SK-N-SH treated with all-trans-retinoic acid at 6 μM for 48 hours (cell line): ENCODE data around the gene PPP1R16B.

Experiments
- ARNTL ChIP-seq: fragments of 450-650 bp; formaldehyde crosslinking; IDR thresholded peaks from 2 replicates; pipeline ENCODE4 v1.5.0; 2020; ENCODE audit warnings: low read depth, mild to moderate bottlenecking, moderate library complexity, borderline replicate concordance
- ESRRG ChIP-seq: fragments of 250-450 bp; sonication (Bioruptor Pico); IDR thresholded peaks from 2 replicates; pipeline ENCODE4 v1.6.1; 2021; ENCODE audit warnings: mild to moderate bottlenecking
- ZFP3 ChIP-seq: fragments of 250-450 bp; sonication (Bioruptor Pico); IDR thresholded peaks from 2 replicates; pipeline ENCODE4 v1.5.0; 2020; ENCODE audit warnings: mild to moderate bottlenecking, moderate library complexity
- ZFP30 ChIP-seq: fragments of 450-650 bp; formaldehyde crosslinking; IDR thresholded peaks from 2 replicates; pipeline ENCODE4 v1.5.0; 2022; ENCODE audit warnings: mild to moderate bottlenecking, moderate library complexity
- ZNF8 ChIP-seq: fragments of 450-650 bp; formaldehyde crosslinking; IDR thresholded peaks from 2 replicates; pipeline ENCODE4 v1.5.0; 2020; ENCODE audit warnings: mild to moderate bottlenecking, moderate library complexity
- TF ChIP-seq, protein P1 (sequence below): fragments of 250-450 bp; sonication (Bioruptor Pico); IDR thresholded peaks from 2 replicates; pipeline ENCODE4 v1.5.1; 2020; ENCODE audit warnings: low read depth, mild to moderate bottlenecking, moderate library complexity
- TF ChIP-seq, protein P2 (sequence below): fragments of 250-450 bp; sonication (Bioruptor Pico); IDR thresholded peaks from 2 replicates; pipeline ENCODE4 v1.8.0; 2020; ENCODE audit warnings: mild to moderate bottlenecking, moderate library complexity, borderline replicate concordance
- TF ChIP-seq, protein P3 (sequence below): fragments of 250-450 bp; sonication (Bioruptor Pico); IDR thresholded peaks from 2 replicates; pipeline ENCODE4 v1.5.0; 2020; ENCODE audit warnings: mild to moderate bottlenecking, moderate library complexity
- TF ChIP-seq, protein P4 (sequence below): fragments of 250-450 bp; sonication (Bioruptor Pico); IDR thresholded peaks from 2 replicates; pipeline ENCODE4 v1.8.0; 2021; ENCODE audit warnings: low read depth, mild to moderate bottlenecking, moderate library complexity, borderline replicate concordance

DNA sequence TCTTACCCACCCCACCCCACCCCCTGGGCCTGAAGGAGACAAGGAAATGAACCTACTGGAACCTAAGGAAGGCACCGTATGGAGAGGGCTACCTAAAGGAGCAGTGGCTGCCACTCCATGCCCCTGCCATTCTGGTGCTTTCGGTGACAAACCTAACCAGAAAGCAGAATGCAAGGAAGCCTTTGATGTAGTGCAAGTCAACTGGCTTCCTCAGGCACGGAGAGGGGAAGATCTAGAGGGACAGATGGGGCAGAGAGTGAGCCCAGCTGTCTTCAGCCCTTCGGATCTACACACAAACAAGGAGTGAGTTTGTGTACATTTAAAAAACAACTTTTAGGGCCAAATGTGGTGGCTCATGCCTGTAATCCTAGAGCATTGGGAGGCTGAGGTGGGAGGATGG, 39.5 kb downstream of the PPP1R16B start:
- TF ChIP-seq, protein P1, sequence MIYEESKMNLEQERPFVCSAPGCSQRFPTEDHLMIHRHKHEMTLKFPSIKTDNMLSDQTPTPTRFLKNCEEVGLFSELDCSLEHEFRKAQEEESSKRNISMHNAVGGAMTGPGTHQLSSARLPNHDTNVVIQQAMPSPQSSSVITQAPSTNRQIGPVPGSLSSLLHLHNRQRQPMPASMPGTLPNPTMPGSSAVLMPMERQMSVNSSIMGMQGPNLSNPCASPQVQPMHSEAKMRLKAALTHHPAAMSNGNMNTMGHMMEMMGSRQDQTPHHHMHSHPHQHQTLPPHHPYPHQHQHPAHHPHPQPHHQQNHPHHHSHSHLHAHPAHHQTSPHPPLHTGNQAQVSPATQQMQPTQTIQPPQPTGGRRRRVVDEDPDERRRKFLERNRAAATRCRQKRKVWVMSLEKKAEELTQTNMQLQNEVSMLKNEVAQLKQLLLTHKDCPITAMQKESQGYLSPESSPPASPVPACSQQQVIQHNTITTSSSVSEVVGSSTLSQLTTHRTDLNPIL: no peak
- TF ChIP-seq, protein P2, sequence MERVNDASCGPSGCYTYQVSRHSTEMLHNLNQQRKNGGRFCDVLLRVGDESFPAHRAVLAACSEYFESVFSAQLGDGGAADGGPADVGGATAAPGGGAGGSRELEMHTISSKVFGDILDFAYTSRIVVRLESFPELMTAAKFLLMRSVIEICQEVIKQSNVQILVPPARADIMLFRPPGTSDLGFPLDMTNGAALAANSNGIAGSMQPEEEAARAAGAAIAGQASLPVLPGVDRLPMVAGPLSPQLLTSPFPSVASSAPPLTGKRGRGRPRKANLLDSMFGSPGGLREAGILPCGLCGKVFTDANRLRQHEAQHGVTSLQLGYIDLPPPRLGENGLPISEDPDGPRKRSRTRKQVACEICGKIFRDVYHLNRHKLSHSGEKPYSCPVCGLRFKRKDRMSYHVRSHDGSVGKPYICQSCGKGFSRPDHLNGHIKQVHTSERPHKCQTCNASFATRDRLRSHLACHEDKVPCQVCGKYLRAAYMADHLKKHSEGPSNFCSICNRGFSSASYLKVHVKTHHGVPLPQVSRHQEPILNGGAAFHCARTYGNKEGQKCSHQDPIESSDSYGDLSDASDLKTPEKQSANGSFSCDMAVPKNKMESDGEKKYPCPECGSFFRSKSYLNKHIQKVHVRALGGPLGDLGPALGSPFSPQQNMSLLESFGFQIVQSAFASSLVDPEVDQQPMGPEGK: no peak
- TF ChIP-seq ARNTL (CRISPR knock-in tag) (no peak), ZNF8 (CRISPR knock-in tag) (no peak), ESRRG (CRISPR knock-in tag) (no peak), ZFP30 (CRISPR knock-in tag) (no peak), ZFP3 (CRISPR knock-in tag) (no peak)
- TF ChIP-seq, protein P3, sequence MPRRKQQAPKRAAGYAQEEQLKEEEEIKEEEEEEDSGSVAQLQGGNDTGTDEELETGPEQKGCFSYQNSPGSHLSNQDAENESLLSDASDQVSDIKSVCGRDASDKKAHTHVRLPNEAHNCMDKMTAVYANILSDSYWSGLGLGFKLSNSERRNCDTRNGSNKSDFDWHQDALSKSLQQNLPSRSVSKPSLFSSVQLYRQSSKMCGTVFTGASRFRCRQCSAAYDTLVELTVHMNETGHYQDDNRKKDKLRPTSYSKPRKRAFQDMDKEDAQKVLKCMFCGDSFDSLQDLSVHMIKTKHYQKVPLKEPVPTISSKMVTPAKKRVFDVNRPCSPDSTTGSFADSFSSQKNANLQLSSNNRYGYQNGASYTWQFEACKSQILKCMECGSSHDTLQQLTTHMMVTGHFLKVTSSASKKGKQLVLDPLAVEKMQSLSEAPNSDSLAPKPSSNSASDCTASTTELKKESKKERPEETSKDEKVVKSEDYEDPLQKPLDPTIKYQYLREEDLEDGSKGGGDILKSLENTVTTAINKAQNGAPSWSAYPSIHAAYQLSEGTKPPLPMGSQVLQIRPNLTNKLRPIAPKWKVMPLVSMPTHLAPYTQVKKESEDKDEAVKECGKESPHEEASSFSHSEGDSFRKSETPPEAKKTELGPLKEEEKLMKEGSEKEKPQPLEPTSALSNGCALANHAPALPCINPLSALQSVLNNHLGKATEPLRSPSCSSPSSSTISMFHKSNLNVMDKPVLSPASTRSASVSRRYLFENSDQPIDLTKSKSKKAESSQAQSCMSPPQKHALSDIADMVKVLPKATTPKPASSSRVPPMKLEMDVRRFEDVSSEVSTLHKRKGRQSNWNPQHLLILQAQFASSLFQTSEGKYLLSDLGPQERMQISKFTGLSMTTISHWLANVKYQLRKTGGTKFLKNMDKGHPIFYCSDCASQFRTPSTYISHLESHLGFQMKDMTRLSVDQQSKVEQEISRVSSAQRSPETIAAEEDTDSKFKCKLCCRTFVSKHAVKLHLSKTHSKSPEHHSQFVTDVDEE (CRISPR knock-in tag): no peak
- TF ChIP-seq, protein P4, sequence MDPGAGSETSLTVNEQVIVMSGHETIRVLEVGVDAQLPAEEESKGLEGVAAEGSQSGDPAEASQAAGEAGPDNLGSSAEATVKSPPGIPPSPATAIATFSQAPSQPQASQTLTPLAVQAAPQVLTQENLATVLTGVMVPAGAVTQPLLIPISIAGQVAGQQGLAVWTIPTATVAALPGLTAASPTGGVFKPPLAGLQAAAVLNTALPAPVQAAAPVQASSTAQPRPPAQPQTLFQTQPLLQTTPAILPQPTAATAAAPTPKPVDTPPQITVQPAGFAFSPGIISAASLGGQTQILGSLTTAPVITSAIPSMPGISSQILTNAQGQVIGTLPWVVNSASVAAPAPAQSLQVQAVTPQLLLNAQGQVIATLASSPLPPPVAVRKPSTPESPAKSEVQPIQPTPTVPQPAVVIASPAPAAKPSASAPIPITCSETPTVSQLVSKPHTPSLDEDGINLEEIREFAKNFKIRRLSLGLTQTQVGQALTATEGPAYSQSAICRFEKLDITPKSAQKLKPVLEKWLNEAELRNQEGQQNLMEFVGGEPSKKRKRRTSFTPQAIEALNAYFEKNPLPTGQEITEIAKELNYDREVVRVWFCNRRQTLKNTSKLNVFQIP (CRISPR knock-in tag): no peak
